Measurements from ENCODE around the gene WDR75. TPM values are rescaled to one million over a fixed set of nuclear protein-coding genes. Genes with fewer than 3 reads are reported as not detected.

Gene WDR75
- polyA plus RNA-seq, 1 donor (not counting 4 experiments of a cell fraction or from before 2014, with no cell fraction given), result 60.4 TPM

- Histone ChIP-seq H3K4me2 (ENCODE audit: control insufficient read depth, extremely low read depth, insufficient read depth, low read depth, low read length) (no peak overlapping the region), H3K79me2 (ENCODE audit: control insufficient read depth, insufficient read depth, low read length) (no peaks in the 10 kb centered on the region), H4K20me1 (ENCODE audit: control insufficient read depth, extremely low read depth, insufficient read depth, low read length) (no peaks in the 10 kb centered on the region), H3K9me1 (ENCODE audit: control insufficient read depth, extremely low read depth, insufficient read depth, low read length) (no peaks in the 10 kb centered on the region), H3K9me3 (ENCODE audit: control insufficient read depth, low read depth, low read length) (no peaks in the 10 kb centered on the region), H3K4me3 (ENCODE audit: control insufficient read depth in 2 of 3, extremely low read depth in 1 of 3, insufficient read depth in 2 of 3, low read depth in 1 of 3, low read length in 3 of 3) (no peak overlapping the region), H3K9ac (ENCODE audit: control insufficient read depth, extremely low read depth, insufficient read depth, low read length) (no peak overlapping the region), H3K27me3 (ENCODE audit: control insufficient read depth, extremely low read depth, insufficient read depth, low read length) (no peaks in the 10 kb centered on the region), H2AFZ (ENCODE audit: control insufficient read depth, low read length) (no peak overlapping the region), H3K4me1 (ENCODE audit: control insufficient read depth, extremely low read depth, insufficient read depth, low read length) (no peaks in the 10 kb centered on the region), H3K27ac (ENCODE audit: control insufficient read depth, insufficient read depth, low read length) (no peak overlapping the region), H3K36me3 (ENCODE audit: control insufficient read depth in 2 of 2, extremely low read depth in 1 of 2, insufficient read depth in 2 of 2, low read length in 2 of 2) (peaks cover 26 to 38% of the 10 kb centered on the region in 2 experiments)
- FAIRE-seq (no peak), DNase-seq (ENCODE audit: low read depth, low spot score) (no peak)
- no peak for TF ChIP-seq CTCF (optimal IDR thresholded peaks at IDR 0.05 in 1 of 3, IDR thresholded peaks at IDR 0.05 in 1 of 3, conservative IDR thresholded peaks at IDR 0.05 in 1 of 3; ENCODE audit: extremely low read depth in 1 of 3, insufficient read depth in 2 of 3, low read length in 3 of 3)
- no peak for TF ChIP-seq EZH2 (IDR thresholded peaks at IDR 0.05; ENCODE audit: low read length)
- dilution Hi-C loops (cut with MboI; ENCODE audit: extremely low pct_ligation_motif_present, low sequenced_read_pairs), result loop anchor here (25.0 kb wide), 1 partner anchor 183 kb away; no protein-coding TSS in a partner anchor
Measured at GRCh38 chr2:189454009-189454408, 12.7 kb downstream of the WDR75 start.

- Histone ChIP-seq H3K9me1 (ENCODE audit: control insufficient read depth, extremely low read depth, insufficient read depth, low read length) (no peaks in the 10 kb centered on the region), H4K20me1 (ENCODE audit: control insufficient read depth, extremely low read depth, insufficient read depth, low read length) (no peaks in the 10 kb centered on the region), H3K9ac (ENCODE audit: control insufficient read depth, extremely low read depth, insufficient read depth, low read length) (no peak overlapping the region), H3K27me3 (ENCODE audit: control insufficient read depth, extremely low read depth, insufficient read depth, low read length) (no peaks in the 10 kb centered on the region), H3K4me1 (ENCODE audit: control insufficient read depth, extremely low read depth, insufficient read depth, low read length) (no peaks in the 10 kb centered on the region), H3K4me3 (ENCODE audit: control insufficient read depth in 2 of 3, extremely low read depth in 1 of 3, insufficient read depth in 2 of 3, low read depth in 1 of 3, low read length in 3 of 3) (no peak overlapping the region), H3K4me2 (ENCODE audit: control insufficient read depth, extremely low read depth, insufficient read depth, low read depth, low read length) (no peak overlapping the region), H3K27ac (ENCODE audit: control insufficient read depth, insufficient read depth, low read length) (no peak overlapping the region), H3K9me3 (ENCODE audit: control insufficient read depth, low read depth, low read length) (no peaks in the 10 kb centered on the region), H3K79me2 (ENCODE audit: control insufficient read depth, insufficient read depth, low read length) (no peaks in the 10 kb centered on the region), H2AFZ (ENCODE audit: control insufficient read depth, low read length) (no peak overlapping the region), H3K36me3 (ENCODE audit: control insufficient read depth in 2 of 2, extremely low read depth in 1 of 2, insufficient read depth in 2 of 2, low read length in 2 of 2) (peaks cover 26 to 27% of the 10 kb centered on the region in 2 experiments)
- TF ChIP-seq EZH2 (IDR thresholded peaks at IDR 0.05; ENCODE audit: low read length) (no peak), CTCF (optimal IDR thresholded peaks at IDR 0.05 in 1 of 3, IDR thresholded peaks at IDR 0.05 in 1 of 3, conservative IDR thresholded peaks at IDR 0.05 in 1 of 3; ENCODE audit: extremely low read depth in 1 of 3, insufficient read depth in 2 of 3, low read length in 3 of 3) (no peak)
- no peak for FAIRE-seq
- dilution Hi-C loops (cut with MboI; ENCODE audit: extremely low pct_ligation_motif_present, low sequenced_read_pairs), result loop anchor here (25.0 kb wide), 1 partner anchor 172 kb away; no protein-coding TSS in a partner anchor
- no peak for DNase-seq (ENCODE audit: low read depth, low spot score)
Measured at GRCh38 chr2:189465076-189465475, 23.8 kb downstream of the WDR75 start.
